SK-N-SH (cell line): ENCODE results near the gene LTBP1.

Source experiments
- CTCF ChIP-seq: fragments of 200-600 bp; sonication (generic); IDR thresholded peaks from 2 replicates; pipeline ENCODE4 v1.6.1; 2017; ENCODE audit warnings: antibody characterized with exemption, mild to moderate bottlenecking, moderate library complexity
- FOXM1 ChIP-seq: IDR thresholded peaks from 2 replicates; pipeline ENCODE4 v1.4.0; 2012; ENCODE audit warnings: low read depth, mild to moderate bottlenecking
- GATA2 ChIP-seq: sonication (generic); formaldehyde crosslinking; IDR thresholded peaks from 2 replicates; pipeline ENCODE4 v1.5.0; 2020; ENCODE audit warnings: mild to moderate bottlenecking, missing genetic modification reagents
- JUND ChIP-seq: IDR thresholded peaks from 2 replicates; pipeline ENCODE4 v1.4.0; 2012
- NRF1 ChIP-seq: IDR thresholded peaks from 2 replicates; pipeline ENCODE4 v1.6.1; 2012; ENCODE audit warnings: low read depth, mild to moderate bottlenecking, low read length
- POLR2AphosphoS5 ChIP-seq: IDR thresholded peaks from 2 replicates; pipeline ENCODE4 v1.6.1; 2012; ENCODE audit warnings: low read depth, low read length
- RAD21 ChIP-seq: IDR thresholded peaks from 2 replicates; pipeline ENCODE4 v1.6.1; 2012; ENCODE audit warnings: mild to moderate bottlenecking, low read length
- SIN3A ChIP-seq: IDR thresholded peaks from 2 replicates; pipeline ENCODE4 v1.6.1; 2012; ENCODE audit warnings: low read depth, mild to moderate bottlenecking, low read length, moderate library complexity, borderline replicate concordance
- TEAD4 ChIP-seq: IDR thresholded peaks from 2 replicates; pipeline ENCODE4 v1.4.0; 2012; ENCODE audit warnings: mild to moderate bottlenecking, borderline replicate concordance; ENCODE audit not compliant: insufficient read depth
- ZBTB33 ChIP-seq: IDR thresholded peaks from 2 replicates; pipeline ENCODE4 v1.4.0; 2012; ENCODE audit warnings: low read depth, borderline replicate concordance
- TF ChIP-seq, protein P1 (sequence below): IDR thresholded peaks from 2 replicates; pipeline ENCODE4 v1.6.1; 2012; ENCODE audit warnings: mild to moderate bottlenecking, low read depth, low read length, moderate library complexity
- TF ChIP-seq, protein P2 (sequence below): IDR thresholded peaks from 2 replicates; pipeline ENCODE4; 2012

DNA sequence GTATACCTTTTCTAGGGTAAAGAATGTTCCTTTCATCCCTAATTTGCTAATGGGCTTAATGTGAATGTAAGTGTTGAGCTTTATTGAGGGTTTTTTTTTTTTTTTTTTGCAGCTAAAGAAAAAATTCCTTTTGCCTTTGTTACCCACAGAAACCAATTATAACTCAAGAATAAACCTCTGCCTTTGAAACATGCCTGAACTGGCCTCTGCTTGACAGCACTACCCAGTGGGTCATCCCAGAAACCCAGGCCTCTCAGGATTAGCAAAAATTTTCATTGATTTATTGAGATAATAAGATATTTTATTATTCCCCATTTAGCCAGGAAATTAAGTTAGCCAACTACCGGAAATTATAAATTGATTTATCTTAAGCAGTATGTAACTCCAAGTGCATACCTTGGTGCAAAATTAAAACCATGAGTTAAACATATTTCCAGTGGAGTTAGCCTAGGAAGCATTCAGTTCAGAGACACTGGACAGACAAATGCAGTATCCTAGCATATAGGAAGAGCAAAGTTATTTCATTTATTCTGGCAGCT lies 462.7 kb downstream of the LTBP1 start:
- TF ChIP-seq, protein P1, sequence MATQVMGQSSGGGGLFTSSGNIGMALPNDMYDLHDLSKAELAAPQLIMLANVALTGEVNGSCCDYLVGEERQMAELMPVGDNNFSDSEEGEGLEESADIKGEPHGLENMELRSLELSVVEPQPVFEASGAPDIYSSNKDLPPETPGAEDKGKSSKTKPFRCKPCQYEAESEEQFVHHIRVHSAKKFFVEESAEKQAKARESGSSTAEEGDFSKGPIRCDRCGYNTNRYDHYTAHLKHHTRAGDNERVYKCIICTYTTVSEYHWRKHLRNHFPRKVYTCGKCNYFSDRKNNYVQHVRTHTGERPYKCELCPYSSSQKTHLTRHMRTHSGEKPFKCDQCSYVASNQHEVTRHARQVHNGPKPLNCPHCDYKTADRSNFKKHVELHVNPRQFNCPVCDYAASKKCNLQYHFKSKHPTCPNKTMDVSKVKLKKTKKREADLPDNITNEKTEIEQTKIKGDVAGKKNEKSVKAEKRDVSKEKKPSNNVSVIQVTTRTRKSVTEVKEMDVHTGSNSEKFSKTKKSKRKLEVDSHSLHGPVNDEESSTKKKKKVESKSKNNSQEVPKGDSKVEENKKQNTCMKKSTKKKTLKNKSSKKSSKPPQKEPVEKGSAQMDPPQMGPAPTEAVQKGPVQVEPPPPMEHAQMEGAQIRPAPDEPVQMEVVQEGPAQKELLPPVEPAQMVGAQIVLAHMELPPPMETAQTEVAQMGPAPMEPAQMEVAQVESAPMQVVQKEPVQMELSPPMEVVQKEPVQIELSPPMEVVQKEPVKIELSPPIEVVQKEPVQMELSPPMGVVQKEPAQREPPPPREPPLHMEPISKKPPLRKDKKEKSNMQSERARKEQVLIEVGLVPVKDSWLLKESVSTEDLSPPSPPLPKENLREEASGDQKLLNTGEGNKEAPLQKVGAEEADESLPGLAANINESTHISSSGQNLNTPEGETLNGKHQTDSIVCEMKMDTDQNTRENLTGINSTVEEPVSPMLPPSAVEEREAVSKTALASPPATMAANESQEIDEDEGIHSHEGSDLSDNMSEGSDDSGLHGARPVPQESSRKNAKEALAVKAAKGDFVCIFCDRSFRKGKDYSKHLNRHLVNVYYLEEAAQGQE = no peak
- TF ChIP-seq CTCF (no peak), JUND (no peak), TEAD4 (no peak), GATA2 (CRISPR knock-in tag) (no peak), SIN3A (no peak), ZBTB33 (no peak), FOXM1 (no peak), POLR2AphosphoS5 (no peak), RAD21 (no peak), NRF1 (no peak)
- TF ChIP-seq, protein P2, sequence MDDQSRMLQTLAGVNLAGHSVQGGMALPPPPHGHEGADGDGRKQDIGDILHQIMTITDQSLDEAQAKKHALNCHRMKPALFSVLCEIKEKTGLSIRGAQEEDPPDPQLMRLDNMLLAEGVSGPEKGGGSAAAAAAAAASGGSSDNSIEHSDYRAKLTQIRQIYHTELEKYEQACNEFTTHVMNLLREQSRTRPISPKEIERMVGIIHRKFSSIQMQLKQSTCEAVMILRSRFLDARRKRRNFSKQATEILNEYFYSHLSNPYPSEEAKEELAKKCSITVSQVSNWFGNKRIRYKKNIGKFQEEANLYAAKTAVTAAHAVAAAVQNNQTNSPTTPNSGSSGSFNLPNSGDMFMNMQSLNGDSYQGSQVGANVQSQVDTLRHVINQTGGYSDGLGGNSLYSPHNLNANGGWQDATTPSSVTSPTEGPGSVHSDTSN = 0 out of 2 replicates have a peak, but pooled peaks have one; percentile 11
